SK-N-SH treated with all-trans-retinoic acid at 6 μM for 48 hours (cell line): ENCODE data around the gene PMPCA.
A peak's percentile ranks its signal among the peaks of the same experiment; 100 is the strongest.

Source experiments
- ATAC-seq: fragments of 200-7000 bp; cut with Tn5 transposase; 3 replicates; pipeline ENCODE4 v1.9.1; 2020; ENCODE audit warnings: mild to moderate bottlenecking, moderate library complexity
- ARNTL ChIP-seq: fragments of 450-650 bp; formaldehyde crosslinking; IDR thresholded peaks from 2 replicates; pipeline ENCODE4 v1.5.0; 2020; ENCODE audit warnings: low read depth, mild to moderate bottlenecking, moderate library complexity, borderline replicate concordance
- BACH2 ChIP-seq: fragments of 250-450 bp; sonication (Bioruptor Pico); IDR thresholded peaks from 2 replicates; pipeline ENCODE4 v1.9.0; 2021; ENCODE audit warnings: mild to moderate bottlenecking, borderline replicate concordance
- GLIS3 ChIP-seq: fragments of 250-450 bp; sonication (Bioruptor Pico); IDR thresholded peaks from 2 replicates; pipeline ENCODE4 v1.5.0; 2020; ENCODE audit warnings: mild to moderate bottlenecking, moderate library complexity
- ISL1 ChIP-seq: fragments of 250-450 bp; sonication (Bioruptor Pico); IDR thresholded peaks from 2 replicates; pipeline ENCODE4 v2.1.2; 2022; ENCODE audit warnings: mild to moderate bottlenecking, moderate library complexity
- POU6F1 ChIP-seq: fragments of 250-450 bp; sonication (Bioruptor Pico); IDR thresholded peaks from 2 replicates; pipeline ENCODE4 v1.8.0; 2021; ENCODE audit warnings: low read depth, mild to moderate bottlenecking, moderate library complexity, borderline replicate concordance
- PPARA ChIP-seq: fragments of 250-450 bp; sonication (Bioruptor Pico); IDR thresholded peaks from 2 replicates; pipeline ENCODE4 v1.5.0; 2020; ENCODE audit warnings: mild to moderate bottlenecking, borderline replicate concordance
- RARB ChIP-seq: fragments of 250-450 bp; sonication (Bioruptor Pico); IDR thresholded peaks from 2 replicates; pipeline ENCODE4 v1.8.0; 2021; ENCODE audit warnings: mild to moderate bottlenecking, moderate library complexity
- SNAI2 ChIP-seq: fragments of 250-450 bp; sonication (Bioruptor Pico); IDR thresholded peaks from 2 replicates; pipeline ENCODE4 v1.5.0; 2020; ENCODE audit warnings: mild to moderate bottlenecking, moderate library complexity
- TCF4 ChIP-seq: fragments of 250-450 bp; sonication (Bioruptor Pico); IDR thresholded peaks from 2 replicates; pipeline ENCODE4 v1.8.0; 2021; ENCODE audit warnings: mild to moderate bottlenecking, moderate library complexity, borderline replicate concordance
- TOX ChIP-seq: fragments of 250-450 bp; sonication (Bioruptor Pico); IDR thresholded peaks from 2 replicates; pipeline ENCODE4 v1.8.0; 2021; ENCODE audit warnings: mild to moderate bottlenecking, moderate library complexity, borderline replicate concordance
- ZNF565 ChIP-seq: fragments of 450-650 bp; formaldehyde crosslinking; conservative IDR thresholded peaks from 2 replicates; pipeline ENCODE4 v1.5.0; 2020; ENCODE audit warnings: low read depth, mild to moderate bottlenecking, moderate library complexity
- TF ChIP-seq, protein P1 (sequence below): fragments of 250-450 bp; sonication (Bioruptor Pico); IDR thresholded peaks from 2 replicates; pipeline ENCODE4 v1.8.0; 2020; ENCODE audit warnings: mild to moderate bottlenecking, moderate library complexity, borderline replicate concordance
- TF ChIP-seq, protein P2 (sequence below): fragments of 250-450 bp; sonication (Bioruptor Pico); IDR thresholded peaks from 2 replicates; pipeline ENCODE4 v1.5.1; 2021; ENCODE audit warnings: mild to moderate bottlenecking, moderate library complexity
- TF ChIP-seq, protein P3 (sequence below): fragments of 250-450 bp; sonication (Bioruptor Pico); IDR thresholded peaks from 2 replicates; pipeline ENCODE4 v1.5.1; 2020; ENCODE audit warnings: low read depth, mild to moderate bottlenecking, moderate library complexity

Gene PMPCA

DNA sequence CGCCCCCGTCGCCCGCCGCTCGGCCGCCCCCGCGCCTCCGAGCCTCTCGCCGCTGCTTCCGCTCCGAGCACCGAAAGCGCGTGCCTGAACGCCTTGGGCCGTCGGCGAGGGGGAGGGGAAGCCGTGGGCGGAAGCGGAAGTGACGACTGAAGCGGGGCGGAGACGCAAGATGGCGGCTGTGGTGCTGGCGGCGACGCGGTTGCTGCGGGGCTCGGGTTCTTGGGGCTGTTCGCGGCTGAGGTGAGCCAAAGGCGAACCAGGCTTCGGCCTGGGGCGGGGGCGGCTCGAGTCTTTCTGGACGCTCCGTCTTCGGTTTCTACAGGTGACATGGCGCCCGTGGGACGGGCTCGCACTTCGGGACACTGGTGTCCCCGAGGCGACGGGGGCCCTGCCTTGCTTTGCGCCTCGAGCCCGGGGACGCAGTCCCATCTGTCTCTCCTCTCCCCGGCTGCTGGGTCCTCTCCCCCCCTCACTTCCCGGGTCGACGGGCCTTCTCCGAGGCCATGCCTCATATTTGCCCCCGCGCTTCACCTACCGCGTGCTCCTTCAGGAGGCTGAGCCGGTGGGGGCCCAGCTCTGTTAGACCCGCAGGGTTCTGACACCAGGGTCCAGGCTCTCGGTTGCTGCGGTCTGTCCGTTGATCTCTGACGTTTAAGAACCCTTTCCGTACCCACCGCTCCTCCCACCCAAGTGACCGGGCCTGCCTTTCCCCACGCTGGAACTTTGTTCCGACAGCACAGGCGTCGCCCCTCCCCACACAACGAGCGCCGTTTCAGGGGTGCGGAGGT, at the start of gene PMPCA, which contains the start of gene ENTR1:
Gene PMPCA, plus strand, starts transcription at position 159 of the 788 bp plus-strand sequence. Its CDS starts 11 bp downstream, at position 170.
Gene ENTR1, minus strand, starts transcription at position 115 of the 788 bp plus-strand sequence. CDS start 217 bp downstream, outside the sequence.
- peak; percentile 85 for ATAC-seq
- no peak for TF ChIP-seq SNAI2 (CRISPR knock-in tag)
- TF ChIP-seq, protein P1, sequence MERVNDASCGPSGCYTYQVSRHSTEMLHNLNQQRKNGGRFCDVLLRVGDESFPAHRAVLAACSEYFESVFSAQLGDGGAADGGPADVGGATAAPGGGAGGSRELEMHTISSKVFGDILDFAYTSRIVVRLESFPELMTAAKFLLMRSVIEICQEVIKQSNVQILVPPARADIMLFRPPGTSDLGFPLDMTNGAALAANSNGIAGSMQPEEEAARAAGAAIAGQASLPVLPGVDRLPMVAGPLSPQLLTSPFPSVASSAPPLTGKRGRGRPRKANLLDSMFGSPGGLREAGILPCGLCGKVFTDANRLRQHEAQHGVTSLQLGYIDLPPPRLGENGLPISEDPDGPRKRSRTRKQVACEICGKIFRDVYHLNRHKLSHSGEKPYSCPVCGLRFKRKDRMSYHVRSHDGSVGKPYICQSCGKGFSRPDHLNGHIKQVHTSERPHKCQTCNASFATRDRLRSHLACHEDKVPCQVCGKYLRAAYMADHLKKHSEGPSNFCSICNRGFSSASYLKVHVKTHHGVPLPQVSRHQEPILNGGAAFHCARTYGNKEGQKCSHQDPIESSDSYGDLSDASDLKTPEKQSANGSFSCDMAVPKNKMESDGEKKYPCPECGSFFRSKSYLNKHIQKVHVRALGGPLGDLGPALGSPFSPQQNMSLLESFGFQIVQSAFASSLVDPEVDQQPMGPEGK (CRISPR knock-in tag) = 0 out of 2 replicates have a peak, but pooled peaks have one; percentile 18

GRCh38 chr9:136361047-136361753, 49.3 kb upstream of the PMPCA start:
- no peak for TF ChIP-seq RARB (CRISPR knock-in tag)
- no peak for TF ChIP-seq BACH2 (CRISPR knock-in tag)
- TF ChIP-seq POU6F1 (CRISPR knock-in tag) = no peak
- no peak for TF ChIP-seq TOX (CRISPR knock-in tag)
- TF ChIP-seq SNAI2 (CRISPR knock-in tag) = no peak
- ATAC-seq = no peak

GRCh38 chr9:136361754-136362449, 48.6 kb upstream of the PMPCA start:
- no peak for ATAC-seq
- TF ChIP-seq POU6F1 (CRISPR knock-in tag) = no peak
- TF ChIP-seq, protein P2, sequence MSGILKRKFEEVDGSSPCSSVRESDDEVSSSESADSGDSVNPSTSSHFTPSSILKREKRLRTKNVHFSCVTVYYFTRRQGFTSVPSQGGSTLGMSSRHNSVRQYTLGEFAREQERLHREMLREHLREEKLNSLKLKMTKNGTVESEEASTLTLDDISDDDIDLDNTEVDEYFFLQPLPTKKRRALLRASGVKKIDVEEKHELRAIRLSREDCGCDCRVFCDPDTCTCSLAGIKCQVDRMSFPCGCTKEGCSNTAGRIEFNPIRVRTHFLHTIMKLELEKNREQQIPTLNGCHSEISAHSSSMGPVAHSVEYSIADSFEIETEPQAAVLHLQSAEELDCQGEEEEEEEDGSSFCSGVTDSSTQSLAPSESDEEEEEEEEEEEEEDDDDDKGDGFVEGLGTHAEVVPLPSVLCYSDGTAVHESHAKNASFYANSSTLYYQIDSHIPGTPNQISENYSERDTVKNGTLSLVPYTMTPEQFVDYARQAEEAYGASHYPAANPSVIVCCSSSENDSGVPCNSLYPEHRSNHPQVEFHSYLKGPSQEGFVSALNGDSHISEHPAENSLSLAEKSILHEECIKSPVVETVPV (CRISPR knock-in tag) = no peak
- TF ChIP-seq TCF4 (CRISPR knock-in tag) = peak; percentile 68

DNA sequence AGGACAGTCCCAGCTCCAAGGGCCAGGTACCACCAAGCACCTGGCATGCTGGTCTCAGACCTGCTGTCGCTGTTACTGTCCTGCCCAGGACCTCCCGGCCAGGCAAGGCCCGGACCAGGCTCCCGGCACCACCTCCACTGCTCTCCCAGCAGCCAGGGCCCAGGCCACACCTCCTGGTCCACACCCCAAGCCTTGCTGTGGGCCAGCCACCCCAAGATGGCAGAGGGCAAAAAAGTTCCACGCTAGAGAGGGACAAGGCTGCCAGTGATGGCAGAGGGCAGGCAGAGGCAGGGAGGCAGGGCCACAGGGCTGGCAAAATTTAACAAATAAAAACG, 48.0 kb upstream of the PMPCA start:
- TF ChIP-seq PPARA (CRISPR knock-in tag) (no peak), POU6F1 (CRISPR knock-in tag) (no peak), ISL1 (CRISPR knock-in tag) (no peak), ARNTL (CRISPR knock-in tag) (no peak), GLIS3 (CRISPR knock-in tag) (no peak), TCF4 (CRISPR knock-in tag) (no peak), ZNF565 (CRISPR knock-in tag) (no peak)
- TF ChIP-seq, protein P3, sequence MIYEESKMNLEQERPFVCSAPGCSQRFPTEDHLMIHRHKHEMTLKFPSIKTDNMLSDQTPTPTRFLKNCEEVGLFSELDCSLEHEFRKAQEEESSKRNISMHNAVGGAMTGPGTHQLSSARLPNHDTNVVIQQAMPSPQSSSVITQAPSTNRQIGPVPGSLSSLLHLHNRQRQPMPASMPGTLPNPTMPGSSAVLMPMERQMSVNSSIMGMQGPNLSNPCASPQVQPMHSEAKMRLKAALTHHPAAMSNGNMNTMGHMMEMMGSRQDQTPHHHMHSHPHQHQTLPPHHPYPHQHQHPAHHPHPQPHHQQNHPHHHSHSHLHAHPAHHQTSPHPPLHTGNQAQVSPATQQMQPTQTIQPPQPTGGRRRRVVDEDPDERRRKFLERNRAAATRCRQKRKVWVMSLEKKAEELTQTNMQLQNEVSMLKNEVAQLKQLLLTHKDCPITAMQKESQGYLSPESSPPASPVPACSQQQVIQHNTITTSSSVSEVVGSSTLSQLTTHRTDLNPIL (CRISPR knock-in tag) = no peak
- TF ChIP-seq, protein P2 (CRISPR knock-in tag) = no peak
- TF ChIP-seq, protein P1 (CRISPR knock-in tag) = no peak

More for the DNA sequence above, 48.0 kb upstream of the PMPCA start:
- peak; percentile 0; the same call in 1 of the 3 replicates for ATAC-seq
